Stimulated activated CD4-positive, alpha-beta T cell treated with anti-CD3 and anti-CD28 coated beads, Interleukin-2, amount 100 ng/mL, for 48 hours (primary cell): Measurements from ENCODE around the gene VSTM4.

Experiments used
- DNase-seq, 2 donors: peaks; one replicate each; pipeline ENCODE4 v3.0.0-alpha.2; 2020

The VSTM4 gene

DNA sequence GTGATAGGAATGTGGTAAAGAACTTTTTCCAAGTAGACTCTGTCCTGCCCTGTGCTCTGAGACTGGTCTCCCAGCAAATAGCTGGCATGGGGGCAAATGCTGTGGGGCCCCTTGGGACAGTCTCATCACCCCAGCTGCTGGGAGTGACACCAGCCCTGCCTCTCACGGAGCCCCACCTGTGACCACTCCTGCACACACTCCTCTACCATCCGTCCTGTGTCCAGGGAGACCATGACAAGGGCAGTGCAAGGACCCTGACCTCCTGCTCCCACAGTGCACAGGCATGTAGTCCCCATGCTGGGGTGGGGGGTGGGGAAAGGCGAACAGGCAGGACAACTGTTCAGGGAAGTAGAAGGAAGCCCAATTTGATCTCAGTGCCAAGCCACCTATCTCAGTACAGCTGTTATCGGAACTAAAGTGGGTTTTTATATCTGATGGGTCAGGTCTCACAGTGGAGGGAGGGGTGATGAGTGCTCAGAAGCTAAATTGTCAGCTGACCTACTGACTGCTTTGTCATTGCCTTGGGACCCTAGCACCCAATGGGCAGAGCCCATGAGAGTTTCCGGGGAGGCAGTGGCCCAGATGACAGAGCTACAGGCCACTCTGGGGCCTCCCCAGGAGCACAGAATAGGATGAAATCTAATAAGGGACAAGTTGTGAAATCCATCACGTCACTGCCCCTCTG lies 24.5 kb downstream of the VSTM4 start:
- no peak for DNase-seq

DNA sequence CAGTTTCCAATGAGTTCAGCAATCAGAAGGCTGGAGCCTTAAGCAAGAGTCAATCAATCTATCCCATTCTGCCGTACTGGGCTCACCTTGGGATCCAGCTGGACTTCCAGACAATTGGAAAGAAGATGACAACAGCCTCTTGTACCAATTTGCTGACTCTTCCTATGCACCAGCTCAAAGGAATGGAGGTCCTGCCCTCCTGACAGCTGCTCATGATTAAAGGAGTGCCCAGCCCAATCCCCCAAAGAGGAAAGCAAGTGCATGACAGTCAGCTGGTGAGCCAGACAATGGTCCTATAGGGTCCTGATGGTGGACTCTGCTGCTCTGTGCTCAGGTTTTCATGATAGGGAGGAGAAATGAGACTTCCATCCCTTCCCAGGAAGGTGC lies 25.1 kb downstream of the VSTM4 start:
- DNase-seq, result no peak

DNA sequence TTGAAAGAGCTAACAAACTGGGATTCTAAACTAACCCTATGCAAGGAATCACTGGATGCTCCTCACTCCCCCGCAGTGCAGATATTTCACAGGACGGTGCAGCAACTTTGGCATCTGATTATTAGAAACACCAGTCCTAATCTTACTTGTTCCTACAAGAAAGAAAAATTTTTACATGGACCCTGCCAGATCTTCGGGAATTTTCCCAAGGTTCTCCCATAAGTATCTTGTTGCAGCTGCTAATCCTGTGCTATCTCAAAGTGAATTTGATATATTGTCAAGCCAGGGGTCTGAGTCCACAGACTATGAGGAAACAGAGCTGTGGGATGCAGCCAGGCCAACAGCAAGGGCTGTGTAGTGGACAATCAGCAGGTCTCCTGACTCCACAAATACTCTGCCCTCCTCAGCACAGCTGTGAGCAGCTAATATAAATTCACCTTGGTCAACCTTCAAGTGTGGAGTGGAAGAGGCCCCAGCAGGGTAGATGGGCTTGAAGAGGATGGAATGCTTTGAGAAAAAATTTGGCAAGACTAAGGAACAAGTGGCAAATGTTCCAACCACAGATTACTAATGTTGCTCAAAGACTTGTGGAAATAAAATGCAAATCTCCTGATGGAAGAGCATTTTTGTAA lies 25.6 kb downstream of the VSTM4 start:
- DNase-seq, result no peak

- DNase-seq, result no peak
Measured at GRCh38 chr10:49089152-49089551, 26.2 kb downstream of the VSTM4 start.

- DNase-seq, result no peak
Measured at GRCh38 chr10:49086889-49087288, 28.4 kb downstream of the VSTM4 start.

DNA sequence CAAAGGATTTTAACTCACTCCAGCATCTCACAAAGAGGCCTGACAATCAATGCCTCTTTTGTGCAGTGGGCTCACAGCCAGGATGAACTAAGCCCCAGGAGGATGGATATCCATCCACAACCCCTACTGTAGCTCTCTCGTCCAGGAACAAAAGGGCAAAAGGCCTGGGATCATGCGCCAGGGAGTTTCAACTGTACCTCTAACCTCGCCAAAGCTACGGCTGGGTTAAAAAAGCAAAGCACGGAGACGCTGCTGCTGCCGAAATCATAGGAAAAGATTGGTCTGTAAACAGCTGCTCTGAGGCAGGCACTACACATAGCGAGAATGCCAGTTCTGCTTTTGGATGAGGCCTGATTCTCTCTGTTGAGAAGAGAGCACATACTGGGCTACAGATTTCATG lies 32.1 kb downstream of the VSTM4 start:
- DNase-seq, result no peak

- DNase-seq, result no peak
Measured at GRCh38 chr10:49082766-49083165, 32.6 kb downstream of the VSTM4 start.

GRCh38 chr10:49081547-49082275 lies 33.6 kb downstream of the VSTM4 start:
- DNase-seq, result no peak

- no peak for DNase-seq
Measured at GRCh38 chr10:49080965-49081364, 34.4 kb downstream of the VSTM4 start.

- DNase-seq, result no peak
Measured at GRCh38 chr10:49080071-49080470, 35.3 kb downstream of the VSTM4 start.

GRCh38 chr10:49079499-49079898 lies 35.8 kb downstream of the VSTM4 start:
- no peak for DNase-seq

DNA sequence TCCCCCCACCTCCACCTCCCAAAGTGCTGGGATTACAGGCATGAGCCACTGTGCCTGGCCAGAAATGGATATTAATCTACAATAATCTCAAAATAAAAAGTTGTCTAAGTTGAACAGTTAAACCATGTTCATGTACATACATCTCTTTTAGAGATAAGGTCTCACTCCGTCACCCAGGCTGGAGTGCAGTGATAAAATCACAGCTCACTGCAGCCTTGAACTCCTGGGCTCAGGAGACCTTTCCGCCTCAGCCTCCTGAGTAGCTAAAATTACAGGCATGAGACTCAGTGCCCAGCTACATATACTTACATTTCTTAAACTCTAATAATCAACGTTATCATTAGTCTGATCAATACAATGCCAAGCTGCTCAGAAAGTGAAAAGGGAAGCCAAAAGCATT lies 36.2 kb downstream of the VSTM4 start:
- DNase-seq, result no peak

- DNase-seq, result no peak
Measured at GRCh38 chr10:49078433-49078832, 36.9 kb downstream of the VSTM4 start.

DNA sequence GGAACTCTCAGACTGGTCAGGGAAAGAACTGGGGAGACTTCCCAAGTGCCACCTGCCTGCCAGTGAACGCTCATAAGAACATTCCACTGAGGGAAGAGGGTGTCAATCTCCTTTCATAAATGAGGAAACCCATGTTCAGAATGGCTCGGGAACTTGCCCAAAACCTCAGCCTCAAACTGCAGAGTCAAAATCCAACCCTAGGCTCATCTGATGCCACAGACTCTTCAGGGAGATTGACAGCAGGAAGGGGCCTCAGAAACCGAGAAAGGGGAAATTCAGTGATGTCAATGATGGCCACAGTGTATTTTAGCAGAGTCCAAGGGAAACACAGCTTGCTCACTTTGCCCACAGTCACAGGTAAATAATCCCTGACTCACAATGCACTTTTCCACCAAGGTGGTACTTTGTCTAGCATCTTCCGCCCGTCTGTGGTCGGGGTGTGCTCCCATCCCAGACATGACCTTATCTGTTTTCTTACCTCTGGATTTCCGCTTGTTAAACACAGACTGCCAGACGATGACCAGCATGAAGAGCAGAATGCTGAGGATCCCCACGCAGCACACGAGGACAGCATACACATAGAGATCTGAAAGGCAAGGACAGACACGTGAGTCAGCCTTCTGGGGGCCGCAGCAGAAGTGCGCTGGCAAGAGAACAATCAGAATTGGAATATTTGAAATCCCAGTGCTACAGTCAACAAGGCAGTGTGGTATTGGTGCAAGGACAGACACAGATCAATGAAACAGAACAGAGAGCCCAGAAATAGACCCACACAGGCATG lies 38.4 kb downstream of the VSTM4 start:
- DNase-seq, result no peak

DNA sequence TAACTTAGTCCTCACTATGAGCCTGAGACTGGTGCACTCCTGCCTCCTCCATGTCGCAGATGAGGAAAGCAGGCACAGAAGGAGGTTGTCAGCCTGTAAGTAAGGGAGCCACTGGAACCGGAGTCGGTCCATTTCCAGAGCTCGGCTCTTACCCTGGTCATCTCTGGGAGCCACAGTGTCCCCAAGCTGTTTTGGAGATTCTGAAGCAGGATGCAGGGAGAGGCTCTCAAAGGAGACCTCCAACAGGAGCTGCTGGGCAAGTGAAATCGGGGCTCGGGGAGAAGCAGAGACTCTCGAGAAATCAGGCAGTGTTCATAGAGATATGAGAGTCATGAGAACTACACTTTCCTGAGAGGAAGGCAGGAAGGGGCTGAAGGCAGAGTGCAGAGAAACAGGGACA lies 39.0 kb downstream of the VSTM4 start:
- no peak for DNase-seq

DNA sequence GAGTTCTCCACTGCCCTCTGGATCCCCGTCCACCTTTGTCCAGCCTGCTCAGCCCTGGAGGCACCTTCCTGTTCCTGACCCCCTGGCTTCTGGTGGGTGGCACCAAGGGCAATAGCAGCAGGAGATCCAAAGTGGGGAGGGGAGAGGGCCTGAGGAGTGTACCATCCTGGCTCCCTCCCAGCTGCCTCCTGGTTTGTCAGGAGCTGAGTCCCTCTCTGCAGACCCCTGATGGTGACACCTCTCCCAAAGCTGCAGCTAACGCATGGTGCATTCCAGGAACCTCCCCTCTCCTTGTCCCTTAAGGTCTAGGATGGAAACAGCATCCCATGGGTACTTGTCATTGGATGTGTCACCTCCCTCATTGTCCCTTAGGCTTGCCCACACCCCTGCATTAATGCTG lies 39.6 kb downstream of the VSTM4 start:
- DNase-seq, result no peak

GRCh38 chr10:49074836-49075682 lies 40.3 kb downstream of the VSTM4 start:
- no peak for DNase-seq

GRCh38 chr10:49072166-49072885 lies 43.0 kb downstream of the VSTM4 start:
- no peak for DNase-seq

DNA sequence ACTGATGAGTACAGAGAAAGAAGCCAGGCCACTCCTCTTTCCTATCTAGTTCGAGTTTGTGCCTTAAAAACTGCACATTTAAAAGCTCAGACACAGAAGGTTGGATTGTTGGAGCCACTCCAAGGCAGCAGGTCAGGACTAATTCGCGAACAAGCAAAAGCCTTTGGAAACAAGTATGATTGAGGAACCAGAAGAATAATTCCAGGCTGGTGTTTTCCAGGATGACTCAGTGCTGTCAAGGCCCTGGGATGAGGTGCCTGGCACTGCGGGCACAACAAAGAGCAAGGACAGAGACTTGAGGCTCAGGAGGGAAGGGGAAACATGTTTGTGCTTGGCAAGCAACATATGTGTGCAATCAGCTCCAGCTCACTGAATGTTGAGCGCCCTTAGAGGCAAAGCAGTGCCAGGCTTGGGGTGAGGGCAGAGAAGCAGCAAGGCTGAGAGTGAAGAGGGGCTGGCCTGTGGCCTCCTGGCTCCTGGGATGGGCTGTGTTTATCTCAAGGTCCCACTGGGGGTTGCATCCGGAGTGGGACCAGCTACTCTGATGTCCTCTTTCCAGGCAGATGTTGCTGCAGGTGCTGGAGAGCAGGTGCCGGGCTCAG lies 44.1 kb downstream of the VSTM4 start:
- DNase-seq, result no peak

GRCh38 chr10:49070701-49071100 lies 44.6 kb downstream of the VSTM4 start:
- DNase-seq, result no peak

GRCh38 chr10:49068672-49069217 lies 46.6 kb downstream of the VSTM4 start:
- no peak for DNase-seq
